ENCODE data around the gene CHRND.

Gene CHRND

DNA sequence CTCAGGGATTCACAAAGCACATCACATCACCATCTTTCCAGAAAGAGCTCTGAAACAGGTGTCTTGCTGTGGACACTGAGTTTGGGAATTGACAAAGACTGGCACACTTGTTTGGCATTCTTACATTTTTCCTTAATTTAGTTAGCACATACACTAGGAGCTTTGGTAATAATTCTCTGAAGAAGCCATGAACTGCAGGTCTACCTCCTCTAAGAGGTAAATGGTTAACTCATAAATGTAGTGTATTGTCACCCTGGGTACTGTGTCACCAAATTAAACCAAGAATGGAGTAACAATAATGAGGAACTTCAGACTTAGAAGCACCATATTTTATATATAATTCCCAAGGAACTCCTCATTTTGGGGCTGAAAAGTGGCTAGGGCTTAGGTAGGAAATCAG is 47.1 kb downstream of the CHRND start:
- no peak for DNase-seq (ENCODE audit: low read depth in 1 of 2, low spot score in 1 of 2)

DNA sequence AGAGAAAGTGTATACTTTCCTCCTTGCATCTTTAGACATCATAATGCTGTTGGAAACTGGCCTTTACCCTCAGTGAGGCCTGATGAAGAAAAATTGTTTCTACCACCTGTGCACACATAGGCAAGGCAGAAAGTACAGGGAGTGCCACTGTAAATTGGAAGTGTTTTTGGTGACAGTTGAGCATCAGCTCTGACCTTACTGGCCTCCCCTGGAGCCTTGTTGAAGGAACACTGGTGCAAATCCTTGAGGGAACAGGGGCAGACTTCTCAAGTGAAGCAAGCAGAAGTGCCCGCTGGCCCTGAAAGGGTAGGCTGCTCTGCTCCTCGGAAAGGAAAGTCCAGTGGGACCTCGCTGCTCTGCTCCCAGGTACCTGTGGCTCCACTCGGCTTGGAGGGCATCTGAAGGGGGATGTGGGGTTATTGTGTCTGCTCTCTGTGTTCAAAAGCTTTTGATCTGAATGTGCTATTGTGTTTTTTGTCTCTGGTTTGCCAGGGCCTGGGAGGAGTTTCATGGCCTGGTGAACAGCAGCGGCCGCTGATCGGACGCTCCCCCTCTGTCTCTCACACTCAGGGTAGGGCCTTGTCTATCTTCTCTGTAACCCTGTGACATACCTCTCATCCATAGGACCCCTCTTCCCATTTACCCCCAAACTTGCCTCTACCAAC is 47.9 kb downstream of the CHRND start:
- DNase-seq (ENCODE audit: low read depth in 1 of 2, low spot score in 1 of 2), result no peak

DNA sequence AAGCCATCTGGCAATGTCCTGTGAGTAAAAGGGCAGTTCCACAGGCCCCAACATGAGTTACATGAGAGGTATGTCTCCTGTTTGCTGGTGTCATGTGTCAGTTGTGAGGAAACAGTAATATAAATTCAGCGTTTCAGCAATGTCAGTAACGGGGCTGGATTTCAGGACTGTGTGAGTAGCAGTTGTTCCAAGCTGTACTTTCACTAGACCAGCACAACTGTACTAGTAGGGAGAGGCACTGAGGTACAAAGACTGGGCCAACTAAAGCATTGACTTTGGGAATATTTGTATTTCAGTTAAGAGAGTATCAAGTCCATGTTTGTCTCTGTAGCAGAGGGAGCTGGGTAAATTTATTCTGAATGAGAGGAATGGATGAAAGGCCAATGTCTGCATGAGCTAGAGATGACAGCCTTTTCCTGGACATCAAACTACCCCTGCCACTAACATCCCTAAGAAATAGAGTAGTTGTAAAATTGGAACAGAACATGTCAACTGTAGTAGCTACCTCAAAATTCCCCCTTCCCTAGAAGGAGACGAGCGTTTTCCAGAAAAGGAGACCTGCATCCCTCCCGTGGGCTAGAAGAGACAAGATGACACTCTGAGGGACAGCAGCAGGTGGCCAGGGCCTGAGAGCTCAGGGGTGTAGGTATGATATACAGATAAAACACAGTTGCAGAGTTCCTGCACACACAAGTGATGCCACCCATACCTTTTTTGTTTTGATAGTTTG is 48.9 kb downstream of the CHRND start:
- no peak for DNase-seq (ENCODE audit: low read depth in 1 of 2, low spot score in 1 of 2)

- DNase-seq (ENCODE audit: low read depth in 1 of 2, low spot score in 1 of 2), result no peak
Observed at GRCh38 chr2:232575404-232575746, 49.4 kb downstream of the CHRND start.

- DNase-seq (ENCODE audit: low read depth in 1 of 2, low spot score in 1 of 2), result no peak
Observed at GRCh38 chr2:232576995-232577394, 51.0 kb downstream of the CHRND start.

DNA sequence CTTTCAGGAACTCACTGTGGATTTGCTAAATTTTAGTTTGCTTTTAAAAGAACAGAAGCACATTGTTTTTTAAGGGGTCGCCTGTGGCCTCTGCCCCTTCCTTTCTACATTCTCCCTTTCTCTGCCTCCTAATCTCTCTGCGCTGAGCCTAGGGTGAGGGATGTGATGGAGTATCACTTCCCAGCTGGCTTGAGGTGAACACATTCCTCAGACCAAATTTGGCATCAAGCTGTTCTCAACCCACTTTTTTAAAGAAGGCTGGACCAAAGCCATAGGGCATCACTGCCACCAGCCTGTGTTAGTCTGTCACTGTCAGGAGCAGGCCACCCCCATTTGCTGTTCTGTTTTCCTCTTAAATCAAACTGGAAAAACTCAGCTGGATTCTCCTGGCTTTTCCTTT is 51.9 kb downstream of the CHRND start:
- no peak for DNase-seq (ENCODE audit: low read depth in 1 of 2, low spot score in 1 of 2)

GRCh38 chr2:232578626-232579025 is 52.7 kb downstream of the CHRND start:
- DNase-seq (ENCODE audit: low read depth in 1 of 2, low spot score in 1 of 2), result no peak

DNA sequence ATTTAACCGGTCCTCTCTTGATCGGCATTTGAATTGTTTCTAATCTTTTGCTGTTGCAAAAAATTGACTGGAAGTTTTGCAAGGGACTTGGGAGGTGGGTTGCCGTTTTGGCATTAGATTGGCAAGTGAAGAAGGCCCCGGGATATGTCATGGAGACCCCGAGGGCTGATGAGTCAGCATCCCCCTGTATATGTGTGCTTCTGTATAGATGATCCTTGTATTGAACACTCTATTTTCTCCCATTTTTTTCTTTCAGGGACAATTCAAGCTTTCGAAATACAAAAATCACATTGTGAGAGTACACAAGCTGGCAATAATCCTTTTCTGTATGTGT is 54.7 kb downstream of the CHRND start:
- DNase-seq (ENCODE audit: low read depth in 1 of 2, low spot score in 1 of 2), result no peak

DNA sequence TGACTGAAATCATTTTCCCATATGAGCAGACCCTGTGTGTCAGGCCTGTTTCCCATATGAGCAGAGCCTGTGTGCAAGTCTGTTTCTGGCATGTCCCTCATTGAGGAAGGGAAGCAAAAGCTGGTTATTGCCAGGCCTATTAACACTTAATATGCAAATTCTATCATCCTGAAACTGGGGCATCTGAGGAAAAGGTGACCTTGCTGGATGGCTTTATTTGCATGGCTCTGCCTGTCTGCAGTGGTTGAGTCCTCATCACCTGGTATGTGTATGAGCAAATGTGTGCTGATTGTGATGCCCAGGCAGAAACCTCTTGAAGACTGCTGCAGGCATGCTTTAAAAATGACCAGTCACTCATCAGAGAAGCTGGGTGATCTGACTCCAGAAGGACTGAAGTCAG is 55.8 kb downstream of the CHRND start:
- no peak for DNase-seq (ENCODE audit: low read depth in 1 of 2, low spot score in 1 of 2)

GRCh38 chr2:232584238-232584637 is 58.3 kb downstream of the CHRND start:
- no peak for DNase-seq (ENCODE audit: low read depth in 1 of 2, low spot score in 1 of 2)

Measured in activated CD4-positive, alpha-beta T cell treated with anti-CD3 and anti-CD28 coated beads, Interleukin-2, amount 50 U/mL, for 24 hours (primary cell).